Occipital lobe (tissue), 2 donors: ENCODE measurements around the gene PDE6H. TPM values are rescaled to one million over a fixed set of nuclear protein-coding genes. Genes with fewer than 3 reads are reported as not detected.

Source experiments
- DNase-seq: peaks from one replicate; lab custom pipeline; 2025; lab: John Stamatoyannopoulos, UW
- total RNA-seq: library from RNA; depleted of rRNA; stranded (reverse); fragments of >200 nt; gene quantifications from one replicate; pipeline ENCODE4 v1.2.3, GENCODE V29; 2014

The PDE6H gene
- total RNA-seq, 1 donor from 2014 or later: not detected

DNA sequence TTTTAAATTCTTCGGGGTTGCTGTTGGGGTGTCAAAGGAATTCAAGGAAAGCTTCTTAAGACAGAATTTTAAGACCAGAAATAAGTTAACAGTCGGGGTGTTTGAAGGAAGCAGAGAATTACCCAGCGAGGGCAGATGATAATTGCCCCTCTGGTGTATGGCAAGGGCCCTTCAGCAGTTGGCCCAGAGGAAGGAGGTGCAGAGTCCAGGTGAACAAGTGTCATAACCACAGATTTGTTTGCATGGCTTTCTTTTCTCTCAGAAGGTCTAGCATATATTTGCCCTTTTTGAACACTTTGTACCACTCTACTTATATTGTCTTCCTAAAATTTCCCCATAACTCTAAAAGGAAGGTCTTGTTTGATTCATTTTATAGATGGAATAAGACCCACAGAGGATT lies 1.8 kb downstream of the PDE6H start:
- DNase-seq: no peak

DNA sequence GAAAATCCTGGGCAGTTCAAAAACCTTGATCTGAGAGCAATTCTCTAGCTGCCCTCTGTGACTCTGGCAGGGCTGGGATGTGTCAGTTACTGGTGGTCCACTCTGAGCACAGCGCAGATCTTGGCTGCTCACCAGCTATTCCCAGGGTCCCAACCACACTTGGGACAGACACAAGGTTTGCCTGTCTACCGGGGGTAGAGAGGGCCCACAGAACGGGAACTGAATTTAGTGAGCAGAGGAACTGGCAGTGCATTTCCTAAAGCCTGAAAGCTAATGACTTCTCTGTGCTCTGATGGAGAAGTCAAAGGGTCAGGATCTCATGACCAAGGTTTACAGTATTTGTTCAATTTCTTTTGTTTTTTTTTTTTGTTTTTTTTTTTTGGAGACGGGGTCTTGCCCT lies 2.6 kb downstream of the PDE6H start:
- no peak for DNase-seq

DNA sequence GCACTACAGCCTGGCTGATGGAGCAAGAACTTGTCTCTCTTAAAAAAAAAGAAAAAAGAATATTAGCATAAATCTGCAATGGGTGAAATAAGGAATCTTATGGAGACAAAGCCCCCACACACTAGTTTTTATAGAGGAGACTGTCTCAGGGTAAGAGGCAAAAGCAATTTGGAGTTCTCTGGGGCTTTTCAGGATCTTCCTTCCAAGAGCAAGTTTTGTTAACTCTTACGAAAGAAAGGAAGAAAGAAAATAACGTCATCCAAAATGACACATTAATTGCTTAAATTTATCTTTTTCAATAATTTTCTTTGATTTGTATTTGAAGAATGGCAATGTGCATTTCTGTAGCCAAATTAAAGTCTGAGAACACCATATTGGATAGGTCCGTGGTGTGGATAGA lies 3.8 kb downstream of the PDE6H start:
- no peak for DNase-seq

DNA sequence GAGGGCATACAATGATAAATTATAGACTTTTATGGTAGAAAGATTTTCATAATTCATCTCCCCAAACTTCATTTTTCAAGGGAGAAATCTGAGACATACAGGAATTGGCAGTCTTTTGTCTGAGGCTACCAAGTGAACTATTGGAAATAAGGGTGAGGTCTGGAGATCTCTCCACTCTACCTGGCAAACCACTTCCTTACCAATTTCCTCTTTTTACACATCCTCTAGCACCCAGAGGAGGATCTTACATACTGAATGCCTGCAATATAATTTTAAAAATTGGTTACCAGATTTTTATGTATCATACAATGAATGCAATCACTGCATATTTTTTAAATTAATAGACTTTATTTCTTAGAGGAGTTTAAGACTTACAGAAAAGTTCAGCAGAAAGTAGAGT lies 6.6 kb downstream of the PDE6H start:
- no peak for DNase-seq

DNA sequence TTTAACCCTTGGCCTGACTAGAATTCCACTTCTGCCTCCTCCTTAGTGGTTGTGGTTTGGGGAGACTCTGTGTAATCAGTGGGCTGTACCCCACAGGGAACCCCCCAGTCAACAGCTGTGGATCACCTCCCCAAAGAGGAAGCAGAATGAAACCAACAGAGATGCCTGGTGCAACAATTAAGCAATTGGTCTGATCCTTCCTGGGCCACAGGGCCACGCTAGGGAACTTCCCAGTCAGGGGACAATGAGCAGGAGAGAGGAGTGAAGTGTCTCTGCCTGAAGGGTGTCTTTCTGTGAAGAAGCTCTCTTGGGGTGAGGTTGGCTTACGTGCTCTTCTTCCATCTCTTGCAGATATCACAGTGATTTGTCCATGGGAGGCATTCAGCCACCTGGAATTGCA lies 8.2 kb downstream of the PDE6H start:
- no peak for DNase-seq

DNA sequence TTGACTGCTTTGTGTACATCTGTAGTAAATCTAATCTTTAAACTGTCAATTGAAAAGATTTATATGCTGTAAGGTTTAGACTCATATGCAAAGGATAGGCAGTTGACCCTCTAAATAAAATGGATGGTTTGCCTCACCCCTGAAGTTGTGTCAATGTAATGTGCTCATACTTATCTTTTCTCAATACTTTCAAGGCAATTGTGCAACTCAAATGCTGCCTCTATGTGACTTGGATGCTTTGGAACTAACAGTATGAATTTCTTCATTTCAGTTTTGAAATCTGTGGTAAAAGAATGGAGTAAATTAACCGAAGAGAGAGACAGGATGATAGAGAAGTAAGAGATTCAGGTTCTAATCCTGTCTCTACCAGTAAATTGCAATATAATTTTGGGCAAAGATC lies 9.7 kb downstream of the PDE6H start:
- no peak for DNase-seq

DNA sequence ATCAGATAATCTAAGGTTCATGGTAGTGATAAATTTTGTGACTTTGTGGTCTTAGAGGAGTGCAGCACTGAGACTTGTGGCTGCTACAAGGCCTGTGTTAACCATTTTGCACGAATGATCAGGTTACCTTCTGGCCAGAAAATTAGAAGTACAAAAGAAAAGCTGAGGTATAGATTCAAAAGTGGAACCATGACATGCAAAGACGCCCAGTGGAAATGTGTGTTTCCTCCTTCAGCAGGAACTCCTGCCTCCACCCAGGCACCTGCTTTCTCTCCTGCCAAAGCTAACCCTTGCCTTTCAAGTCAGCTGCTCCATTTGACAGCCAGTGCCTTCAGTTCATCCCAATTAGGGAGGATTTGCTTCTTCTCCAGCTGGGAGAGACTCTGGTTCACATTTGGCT lies 10.1 kb downstream of the PDE6H start:
- DNase-seq: no peak

DNA sequence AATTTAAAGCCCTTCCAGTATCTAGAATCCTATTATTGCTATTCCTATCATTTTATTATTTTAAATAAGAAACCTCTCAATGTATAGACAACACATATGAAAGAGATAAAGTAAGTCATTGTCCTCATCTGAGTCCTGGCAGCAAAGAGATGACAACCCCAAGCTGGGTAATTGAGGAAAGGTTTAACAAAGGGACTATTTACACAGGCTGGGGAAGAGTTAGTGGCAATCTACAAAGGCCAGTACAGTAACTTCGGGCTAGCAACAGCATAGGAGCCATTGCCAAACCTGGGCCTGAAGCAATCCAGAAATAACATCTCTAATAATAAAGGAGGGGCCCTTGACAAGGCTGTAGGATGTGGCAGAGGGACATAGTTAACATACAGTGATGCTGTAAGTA lies 11.2 kb downstream of the PDE6H start:
- DNase-seq: no peak

DNA sequence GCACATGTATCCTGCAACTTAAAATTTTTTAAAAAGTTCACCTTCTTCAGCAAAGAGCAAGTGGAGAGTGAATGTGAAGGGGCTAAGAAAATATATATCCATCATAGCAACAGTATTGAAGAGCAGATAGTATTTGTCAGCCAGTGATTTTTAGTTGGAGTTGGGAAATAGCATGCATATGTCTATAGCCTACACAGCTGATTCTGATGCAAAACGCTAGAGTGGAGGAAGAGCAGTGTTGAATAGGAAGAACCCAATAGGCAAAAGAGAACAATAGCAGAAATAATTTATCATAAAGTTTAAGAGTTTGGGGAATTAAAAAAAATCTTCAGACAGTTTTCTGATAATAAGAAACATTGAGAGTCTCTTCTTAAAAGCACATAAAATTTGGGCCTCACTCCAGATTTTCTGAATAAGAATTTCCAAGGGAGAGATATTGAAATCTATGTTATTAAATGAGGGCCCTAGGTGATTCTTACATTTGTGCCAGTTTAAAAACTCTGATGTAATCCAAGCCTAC lies 12.0 kb downstream of the PDE6H start:
- no peak for DNase-seq

DNA sequence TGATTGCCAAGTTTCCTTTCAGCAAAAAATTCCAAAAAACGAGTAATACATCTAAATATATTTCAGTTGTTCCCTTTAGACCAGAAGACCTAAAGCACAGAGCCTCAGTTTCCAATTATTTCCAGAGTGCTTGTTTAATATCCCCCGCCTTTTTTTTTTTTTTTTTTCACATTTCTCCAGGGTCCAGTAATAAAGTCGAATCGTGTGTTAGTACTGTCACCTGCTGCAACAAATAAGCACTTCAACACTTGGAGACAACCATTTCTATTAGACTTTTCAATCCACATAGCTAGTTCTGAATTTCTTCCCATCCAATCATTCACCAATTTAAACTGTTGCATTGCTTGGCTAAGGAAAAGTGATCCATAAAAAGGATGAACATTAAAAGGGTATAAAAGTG lies 13.6 kb downstream of the PDE6H start:
- DNase-seq: no peak

DNA sequence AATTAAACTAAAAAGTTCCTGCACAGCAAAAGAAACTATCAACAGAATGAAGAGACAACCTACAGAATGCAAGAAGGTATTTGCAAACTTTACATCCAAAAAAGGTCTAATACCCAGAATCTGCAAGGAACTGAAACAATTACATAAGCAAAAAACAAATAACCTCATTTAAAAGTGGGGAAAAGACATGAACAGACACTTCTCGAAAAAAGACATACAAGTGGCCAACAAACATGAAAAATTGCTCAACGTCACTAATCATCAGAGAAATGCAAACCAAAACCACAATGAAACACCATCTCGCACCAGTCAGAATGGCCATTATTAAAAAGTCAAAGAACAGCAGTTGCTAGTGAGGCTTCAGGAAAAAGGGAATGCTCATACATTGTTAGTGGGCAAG lies 15.2 kb downstream of the PDE6H start:
- DNase-seq: no peak

DNA sequence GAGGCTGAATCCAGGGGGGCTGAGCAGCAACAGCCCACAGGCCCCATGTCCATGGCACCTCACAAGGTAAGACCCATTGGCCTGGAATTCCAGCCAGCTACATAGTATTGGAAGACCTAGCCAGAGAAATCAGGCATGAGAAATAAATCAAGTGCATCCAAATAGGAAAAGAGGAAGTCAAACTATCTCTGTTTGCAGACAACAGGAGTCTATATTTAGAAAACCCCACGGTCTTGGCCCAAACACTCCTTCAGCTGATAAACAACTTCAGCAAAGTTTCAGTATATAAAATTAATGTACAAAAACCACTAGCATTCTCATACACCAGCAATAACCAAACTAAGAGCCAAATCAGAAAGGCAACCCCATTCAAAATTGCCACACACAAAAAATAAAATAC lies 16.9 kb downstream of the PDE6H start:
- DNase-seq: no peak

DNA sequence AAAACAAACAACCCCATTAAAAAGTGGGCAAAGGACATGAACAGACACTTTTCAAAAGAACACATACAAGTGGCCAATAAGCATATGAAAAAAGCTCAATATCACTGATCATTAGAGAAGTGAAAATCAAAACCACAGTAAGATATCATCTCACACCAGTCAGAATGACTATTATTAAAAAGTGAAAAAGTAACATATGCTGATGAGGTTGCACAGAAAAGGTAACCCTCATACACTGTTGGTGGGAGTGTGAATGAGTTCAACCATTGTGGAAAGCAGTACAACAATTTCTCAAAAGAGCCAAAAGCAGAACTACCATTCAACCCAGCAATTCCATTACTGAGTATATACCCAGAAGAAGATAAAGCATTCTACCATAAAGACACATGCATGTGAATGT lies 18.2 kb downstream of the PDE6H start:
- DNase-seq: no peak

DNA sequence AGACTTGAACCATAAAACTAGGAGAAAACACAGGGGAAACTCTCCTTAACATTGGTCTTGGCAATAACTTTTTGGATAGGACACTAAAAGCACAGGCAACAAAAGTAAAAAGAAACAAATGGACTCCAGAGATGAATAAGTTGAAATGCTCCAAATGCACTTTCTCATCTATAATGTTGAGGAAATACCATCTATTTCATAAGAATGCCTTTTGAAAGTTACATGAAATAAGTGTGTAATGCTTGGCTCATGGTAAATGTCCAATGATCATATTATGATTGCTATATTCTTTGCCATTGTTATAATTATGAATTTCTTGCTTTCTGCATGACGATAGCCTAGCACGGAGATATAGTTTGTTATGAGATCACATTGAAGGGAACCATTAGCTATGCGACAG lies 19.8 kb downstream of the PDE6H start:
- no peak for DNase-seq

DNA sequence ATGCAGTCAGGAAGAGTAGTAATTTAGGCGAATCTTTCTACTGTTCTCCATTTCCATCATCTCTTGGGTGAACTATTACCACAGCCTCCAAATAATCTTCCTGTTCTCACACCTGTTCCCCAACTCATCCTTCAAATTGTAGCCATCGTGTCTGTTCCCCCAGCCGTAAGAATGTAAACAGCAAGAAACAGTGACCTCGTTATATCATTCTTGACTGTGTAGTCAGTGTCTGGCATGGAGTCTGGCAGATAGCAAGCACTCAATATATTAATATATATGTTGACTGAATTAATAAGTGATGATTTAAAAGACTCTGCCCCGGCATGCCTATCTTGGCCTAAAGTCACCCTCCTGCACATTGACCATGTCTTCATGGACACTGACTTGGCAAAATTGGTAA lies 20.3 kb downstream of the PDE6H start:
- DNase-seq: no peak

DNA sequence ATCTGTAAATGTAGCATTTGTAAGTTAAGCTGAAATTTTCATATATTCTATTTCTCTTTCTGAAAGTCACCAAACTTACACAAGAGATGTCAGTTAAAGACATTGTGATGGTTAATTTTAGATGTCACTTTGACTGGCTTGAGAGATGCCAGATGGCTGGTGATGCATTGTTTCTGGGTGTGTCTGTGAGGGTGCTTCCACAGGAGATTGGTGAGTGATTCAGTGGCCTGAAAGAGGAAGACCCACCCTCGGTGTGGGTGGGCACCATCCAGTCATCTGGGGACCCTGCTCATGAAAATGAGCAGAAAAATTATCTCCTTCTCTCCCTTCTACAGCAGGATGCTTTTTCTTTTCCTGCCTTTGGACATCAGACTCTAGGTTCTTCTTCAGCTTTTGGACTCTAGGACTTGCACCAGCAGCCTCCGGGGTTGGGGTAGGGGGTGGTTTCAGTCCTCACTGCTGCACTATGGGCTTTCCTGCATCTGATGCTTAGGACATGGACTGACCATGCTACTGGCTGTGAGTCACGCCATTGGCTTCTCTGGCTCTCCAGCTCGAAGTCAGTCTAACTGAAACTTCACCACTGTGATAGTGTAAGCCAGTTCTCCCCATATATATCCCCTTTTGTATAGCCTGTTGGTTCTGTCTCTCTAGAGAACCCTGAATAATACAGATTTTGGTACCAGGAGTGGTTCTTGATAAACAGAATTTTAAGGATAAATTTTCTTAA lies 20.9 kb downstream of the PDE6H start:
- DNase-seq: no peak

DNA sequence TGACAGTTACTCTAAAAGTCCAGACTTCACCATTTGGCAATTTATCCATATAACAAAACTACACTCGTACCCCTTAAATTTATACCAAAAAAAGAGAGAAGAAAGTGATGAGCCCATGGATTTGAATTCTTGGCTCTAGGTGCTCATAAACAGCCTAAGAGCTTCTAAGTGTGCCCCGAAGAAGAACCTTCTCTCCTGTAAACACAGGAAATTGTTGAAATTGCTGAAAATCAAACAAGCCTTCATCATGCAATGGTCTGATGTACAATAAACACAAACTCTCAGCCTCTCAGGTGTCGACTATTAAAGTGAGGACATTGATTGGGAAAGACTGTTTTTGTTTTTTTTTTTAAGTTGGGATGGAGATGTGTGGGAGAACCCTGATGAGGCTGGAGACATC lies 21.8 kb downstream of the PDE6H start:
- DNase-seq: no peak

DNA sequence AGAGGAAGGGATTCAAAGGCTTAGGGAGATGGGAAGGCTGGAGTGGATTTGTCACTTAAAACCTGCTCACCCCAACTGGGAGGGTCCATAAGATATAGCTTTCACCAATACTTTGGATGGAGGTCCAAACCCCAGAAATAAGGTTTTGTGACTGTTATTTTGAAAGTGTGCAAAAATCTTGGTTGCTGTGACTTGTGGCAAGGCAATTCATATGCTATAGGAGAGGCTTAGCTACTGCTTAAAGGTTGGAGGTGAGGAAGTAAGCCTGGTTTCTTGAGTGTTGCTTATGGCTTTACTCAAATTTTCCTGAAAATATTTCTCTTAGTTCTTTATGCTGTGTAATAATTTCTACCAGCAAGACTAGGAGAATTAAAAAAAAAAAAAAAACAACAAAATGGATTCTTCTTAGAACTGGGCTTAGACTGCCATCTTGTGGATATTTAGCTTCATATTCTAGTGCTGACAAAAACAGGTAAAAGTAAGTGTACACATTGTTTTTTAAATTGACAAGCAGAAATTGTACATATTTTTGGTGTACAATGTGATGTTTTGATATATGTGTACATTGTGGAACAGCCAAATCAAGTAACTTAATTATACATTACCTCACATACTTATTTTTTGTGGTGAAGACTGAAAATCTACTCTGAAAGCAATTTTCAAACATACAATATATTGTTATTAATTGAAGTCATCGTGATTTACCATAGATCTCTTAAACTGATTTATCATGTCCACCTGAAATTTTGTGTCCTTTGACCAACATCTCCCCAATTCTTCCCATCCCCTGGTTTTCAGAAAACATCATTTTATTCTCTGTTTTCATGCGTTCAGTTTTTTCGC lies 23.0 kb downstream of the PDE6H start:
- no peak for DNase-seq

DNA sequence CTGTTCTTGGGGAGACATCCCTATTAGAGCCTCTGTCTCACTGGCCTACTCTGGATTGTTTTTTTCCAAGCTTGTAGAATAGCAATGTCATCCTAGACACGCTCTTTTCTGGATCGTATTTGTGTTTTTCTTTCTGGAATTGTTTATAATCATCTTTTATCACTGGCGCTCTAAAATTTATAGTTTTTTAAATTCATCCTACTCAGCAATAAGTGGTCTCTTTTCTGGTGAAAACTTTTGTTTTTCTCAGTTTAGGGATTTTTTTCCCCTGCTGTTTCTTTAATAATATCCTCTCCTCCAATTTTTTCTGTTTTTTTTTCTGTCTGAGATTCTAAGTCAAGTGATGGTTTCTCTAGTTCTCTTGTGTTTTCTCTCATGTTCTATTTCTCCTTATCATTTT lies 25.2 kb downstream of the PDE6H start:
- no peak for DNase-seq

DNA sequence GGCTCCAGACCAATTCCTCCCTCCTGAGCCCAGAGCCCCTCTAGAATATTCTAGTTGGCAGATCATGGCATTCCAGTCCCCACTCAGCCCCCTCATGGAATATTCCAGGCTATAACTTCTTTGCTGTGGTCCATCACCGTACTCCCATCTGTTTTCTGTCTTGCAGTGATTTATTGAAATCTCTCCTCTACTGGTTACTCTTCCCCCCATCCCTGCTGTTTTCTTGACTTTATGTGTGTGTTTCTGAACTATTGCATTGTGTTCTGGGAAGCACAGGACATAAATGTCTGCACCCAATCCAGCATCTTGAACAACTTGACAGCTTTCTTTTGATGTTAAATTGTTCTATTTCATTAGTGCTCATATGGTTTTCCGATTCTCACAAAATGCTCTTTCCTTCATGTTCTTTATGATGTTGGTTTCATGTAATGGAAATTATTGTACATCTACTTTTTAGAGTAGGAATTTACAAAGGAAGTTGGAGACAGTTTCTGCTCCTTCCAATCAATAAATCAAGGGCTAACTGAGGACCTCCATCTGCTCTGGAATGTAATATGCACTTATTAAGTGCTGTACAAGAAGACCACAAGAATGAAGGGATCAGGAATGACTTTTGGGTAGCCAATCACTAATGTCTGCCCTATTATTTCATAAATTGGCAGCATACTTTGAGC lies 26.3 kb downstream of the PDE6H start:
- DNase-seq: no peak

DNA sequence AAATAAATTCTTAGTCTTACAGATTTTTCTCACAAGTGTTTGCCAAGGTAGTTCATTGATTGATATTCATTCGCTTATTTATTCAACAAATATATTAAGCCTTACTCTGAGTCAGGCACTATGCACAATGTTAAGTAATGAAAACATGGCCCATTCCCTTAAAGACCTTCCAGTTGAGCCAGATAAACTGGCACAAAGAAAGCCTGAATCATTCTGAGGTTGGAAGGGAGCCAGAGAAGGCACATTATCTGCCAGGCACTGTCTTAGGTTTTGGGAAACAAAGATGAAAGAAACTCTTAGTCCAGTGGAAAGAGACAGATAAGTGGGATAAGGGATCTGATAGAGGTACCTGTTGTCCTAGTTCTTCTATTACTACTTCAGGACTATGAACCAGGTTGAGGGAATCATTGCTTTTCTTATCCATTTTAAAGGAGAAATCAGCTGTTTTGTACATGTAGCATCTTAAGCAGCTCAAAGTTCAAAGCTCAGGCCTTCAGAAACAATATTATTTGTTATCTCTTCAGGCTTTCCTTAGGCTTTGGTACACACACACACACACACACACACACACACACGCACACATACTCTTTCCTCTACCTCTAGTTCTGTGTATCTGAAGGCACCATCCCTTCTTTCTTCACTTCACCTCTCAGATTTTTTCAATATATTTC lies 27.0 kb downstream of the PDE6H start:
- no peak for DNase-seq

DNA sequence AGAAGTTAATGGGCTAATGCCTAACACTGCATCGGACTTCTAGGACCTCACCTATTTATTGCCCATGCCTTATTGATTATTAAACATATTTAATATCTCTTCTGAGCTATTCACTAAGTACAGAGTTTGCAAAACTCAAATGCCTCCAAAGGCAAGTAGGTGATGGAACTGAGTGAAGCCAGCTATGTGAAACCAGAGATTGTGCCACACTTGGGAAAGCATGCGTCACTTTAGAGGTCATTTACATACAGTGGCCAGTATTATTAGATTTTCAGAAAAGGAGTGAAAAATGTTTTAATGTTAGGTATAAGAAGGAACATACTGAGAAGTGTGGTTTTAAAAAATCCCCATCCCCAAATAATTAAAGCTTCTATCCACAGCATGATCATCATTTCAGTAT lies 27.7 kb downstream of the PDE6H start:
- no peak for DNase-seq
